NOMO-1 treated with dmso at 0.1 percent for 144 hours (cell line): Measurements from ENCODE around the gene WWOX.
A peak's percentile ranks its signal among the peaks of the same experiment; 100 is the strongest.
"Not testable (repeated sequence)": the region's sequence is repeated elsewhere in the genome, so short reads cannot be mapped to it uniquely, and the experiment has no call there.

ENCODE experiments used
- DNase-seq: peaks from one replicate; lab custom pipeline; 2025; ENCODE audit not compliant: unreplicated experiment; lab: John Stamatoyannopoulos, UW

The WWOX gene

GRCh38 chr16:79209308-79209707, 1109.9 kb downstream of the WWOX start:
- no peak for DNase-seq

DNA sequence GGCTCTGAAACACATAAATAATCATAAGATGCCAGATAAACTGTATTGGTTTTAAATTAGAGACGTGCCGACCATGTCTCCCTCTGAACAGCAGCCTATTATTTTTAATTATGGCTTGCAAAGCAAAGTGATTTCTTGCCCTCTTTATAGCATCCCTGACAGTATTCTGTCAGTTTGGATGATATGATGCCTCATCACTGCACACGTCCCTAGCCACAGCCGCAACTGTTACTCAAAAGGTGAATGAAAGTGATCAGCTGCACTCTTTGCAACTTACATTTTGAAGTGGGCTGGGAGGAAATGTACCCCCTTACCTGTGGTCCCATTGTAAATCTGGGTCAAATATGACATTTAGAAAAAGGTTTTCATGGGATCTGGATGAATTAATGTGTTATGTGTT, 1111.2 kb downstream of the WWOX start:
- DNase-seq, result no peak

DNA sequence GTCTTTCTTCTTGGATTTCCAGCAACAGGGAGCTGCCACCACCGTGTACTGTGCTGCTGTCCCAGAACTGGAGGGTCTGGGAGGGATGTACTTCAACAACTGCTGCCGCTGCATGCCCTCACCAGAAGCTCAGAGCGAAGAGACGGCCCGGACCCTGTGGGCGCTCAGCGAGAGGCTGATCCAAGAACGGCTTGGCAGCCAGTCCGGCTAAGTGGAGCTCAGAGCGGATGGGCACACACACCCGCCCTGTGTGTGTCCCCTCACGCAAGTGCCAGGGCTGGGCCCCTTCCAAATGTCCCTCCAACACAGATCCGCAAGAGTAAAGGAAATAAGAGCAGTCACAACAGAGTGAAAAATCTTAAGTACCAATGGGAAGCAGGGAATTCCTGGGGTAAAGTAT, 1112.1 kb downstream of the WWOX start:
- DNase-seq, result no peak

- DNase-seq, result no peak
These were observed 1112.8 kb downstream of the WWOX start for GRCh38 chr16:79212114-79212791.

DNA sequence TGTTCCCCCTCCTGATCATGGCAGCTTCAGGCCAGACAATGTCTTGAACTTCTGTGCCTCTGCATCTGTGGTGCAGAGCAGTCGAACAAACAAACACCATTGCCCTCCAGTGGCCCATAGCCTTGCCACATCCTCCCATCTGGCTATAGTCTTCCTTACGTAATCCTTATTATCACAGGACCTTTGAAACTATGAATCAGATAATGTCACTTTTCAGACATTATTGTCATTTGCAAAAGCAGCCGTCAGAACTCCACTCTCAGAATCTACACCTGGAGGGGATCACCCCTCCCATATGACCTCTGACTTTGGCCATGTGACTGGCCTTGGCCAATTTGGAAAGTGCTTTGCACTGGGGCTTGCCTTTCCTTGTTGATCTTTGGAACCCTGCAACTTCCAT, 1113.8 kb downstream of the WWOX start:
- peak; percentile 33 for DNase-seq

DNA sequence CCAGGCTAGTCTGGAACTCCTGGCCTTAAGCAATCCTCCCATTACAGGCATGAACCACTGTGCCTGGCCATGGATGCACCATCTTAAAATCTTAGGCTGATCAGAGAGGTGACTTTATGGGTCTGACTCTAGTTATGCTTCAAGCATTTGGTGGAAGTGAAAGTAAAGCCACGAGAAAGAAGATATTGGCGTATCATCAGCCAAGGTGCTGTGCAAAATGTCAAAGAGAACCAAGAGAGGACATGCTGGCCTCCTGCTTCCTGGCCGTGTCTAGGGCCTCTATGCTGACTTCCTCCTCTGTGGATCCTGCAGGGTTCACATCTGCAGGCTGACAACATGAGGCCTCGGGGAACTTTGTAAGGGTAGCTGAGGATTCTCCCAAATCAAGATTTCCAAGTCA, 1115.8 kb downstream of the WWOX start:
- DNase-seq, result no peak

DNA sequence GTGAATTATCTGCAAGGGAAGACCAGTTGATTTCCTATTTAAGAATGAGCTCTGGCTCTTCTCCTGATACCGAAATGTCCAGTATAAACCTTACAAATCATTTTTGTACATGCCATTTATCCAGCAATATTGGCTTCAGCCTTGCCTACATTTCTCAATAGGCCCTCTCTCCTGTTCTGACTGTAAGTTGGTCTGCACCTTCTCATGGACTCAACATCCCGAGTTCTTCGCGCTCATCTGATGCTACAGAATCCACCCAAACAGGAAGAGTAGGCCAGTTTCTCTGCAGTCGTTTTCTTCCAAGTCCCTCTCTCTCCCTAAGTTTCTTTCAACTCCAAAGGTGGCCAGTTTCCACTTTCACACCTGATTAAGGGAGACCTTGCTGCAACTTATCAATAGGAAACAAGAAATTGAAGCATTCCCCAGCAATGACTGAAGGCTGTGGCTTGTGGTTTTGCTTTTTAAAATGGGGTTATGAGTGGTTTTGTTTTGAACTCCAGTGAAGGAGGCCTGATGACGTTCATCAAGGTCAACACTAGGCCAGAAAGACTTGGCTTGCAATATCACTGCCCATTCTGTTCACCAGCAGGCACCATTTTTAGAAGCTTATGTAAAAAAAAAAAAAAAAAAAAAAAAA, 1118.0 kb downstream of the WWOX start:
- DNase-seq, result no peak

- DNase-seq, result no peak
These were observed 1118.9 kb downstream of the WWOX start for GRCh38 chr16:79218351-79218750.

- not testable (repeated sequence) for DNase-seq
These were observed 1126.5 kb downstream of the WWOX start for GRCh38 chr16:79225994-79226393.

- DNase-seq, result no peak
These were observed 1129.9 kb downstream of the WWOX start for GRCh38 chr16:79229361-79229760.

DNA sequence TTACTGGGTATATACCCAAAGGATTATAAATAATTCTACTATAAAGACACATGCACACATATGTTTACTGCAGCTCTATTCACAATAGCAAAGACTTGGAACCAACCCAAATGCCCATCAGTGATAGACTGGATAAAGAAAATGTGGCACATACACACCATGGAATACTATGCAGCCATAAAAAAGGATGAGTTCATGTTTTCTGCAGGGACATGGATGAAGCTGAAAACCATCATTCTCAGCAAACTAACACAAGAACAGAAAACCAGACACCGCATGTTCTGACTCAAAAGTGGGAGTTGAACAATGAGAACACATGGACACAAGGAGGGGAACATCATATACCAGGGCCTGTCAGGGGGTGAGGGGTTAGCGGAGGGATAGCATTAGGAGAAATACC, 1146.2 kb downstream of the WWOX start:
- DNase-seq, result not testable (repeated sequence)

- DNase-seq, result no peak
These were observed 1147.9 kb downstream of the WWOX start for GRCh38 chr16:79247386-79247785.

- no peak for DNase-seq
These were observed 1148.9 kb downstream of the WWOX start for GRCh38 chr16:79248351-79248750.

- DNase-seq, result no peak
These were observed 1151.1 kb downstream of the WWOX start for GRCh38 chr16:79250502-79251098.

DNA sequence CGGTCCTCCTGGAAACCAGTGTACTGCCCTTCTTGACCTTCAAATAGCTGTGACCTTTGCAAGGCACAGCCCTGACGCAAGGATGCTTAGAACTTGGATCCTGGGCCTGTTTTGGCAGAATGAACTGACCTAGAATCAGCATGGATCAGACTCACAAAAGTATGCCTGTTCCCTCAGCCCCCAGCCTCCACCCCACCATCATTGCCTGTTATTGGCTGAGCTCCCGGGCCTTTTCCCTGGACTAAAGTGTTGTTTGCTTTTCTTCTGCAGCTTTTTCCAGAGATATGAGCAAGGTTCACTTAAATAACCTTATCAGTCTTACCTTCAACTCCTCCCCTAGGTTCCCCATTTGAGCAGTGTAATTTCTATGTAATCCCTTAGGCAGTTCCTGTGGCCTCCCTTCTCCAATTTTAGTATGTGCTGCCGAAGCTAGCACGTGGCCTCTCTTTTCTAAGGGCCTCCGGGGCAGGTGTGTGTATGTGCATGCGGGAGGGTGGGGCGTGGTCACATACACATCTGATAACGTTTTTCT, 1153.7 kb downstream of the WWOX start:
- DNase-seq, result no peak

DNA sequence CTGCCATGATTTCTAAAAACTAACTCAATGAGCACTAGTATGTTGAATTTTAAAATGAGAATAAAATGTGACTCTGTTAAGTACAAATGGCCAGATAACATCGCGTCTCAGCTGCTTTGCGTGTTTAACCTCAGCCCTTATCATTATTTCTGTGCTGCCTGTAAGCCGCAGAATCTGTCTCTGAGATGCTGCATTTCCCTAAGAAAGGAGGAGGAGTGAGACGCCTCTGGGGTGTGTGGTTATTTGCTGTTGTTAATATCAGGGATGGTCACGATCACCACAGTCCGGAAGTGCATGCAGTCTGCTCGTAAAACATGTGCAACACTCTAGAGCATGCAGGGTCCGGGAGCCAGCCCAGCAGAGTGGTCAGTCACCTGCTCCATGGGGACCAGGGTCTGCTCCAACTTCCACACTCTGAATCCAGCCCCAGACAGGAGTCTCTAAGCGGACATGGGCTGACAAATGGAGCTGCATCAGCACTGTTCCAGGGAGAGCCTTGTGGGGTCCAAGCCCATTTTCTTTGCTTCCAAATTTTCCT, 1158.6 kb downstream of the WWOX start:
- DNase-seq, result no peak

- DNase-seq, result not testable (repeated sequence)
These were observed 1161.4 kb downstream of the WWOX start for GRCh38 chr16:79260890-79261289.

- no peak for DNase-seq
These were observed 1162.1 kb downstream of the WWOX start for GRCh38 chr16:79261481-79261940.

GRCh38 chr16:79261944-79262552, 1162.6 kb downstream of the WWOX start:
- DNase-seq, result no peak
